ENCODE data around the gene PTPA.
A peak's percentile ranks its signal among the peaks of the same experiment; 100 is the strongest.
"Not testable (repeated sequence)": the region's sequence is repeated elsewhere in the genome, so short reads cannot be mapped to it uniquely, and the experiment has no call there.

Gene PTPA

GRCh38 chr9:129154866-129155477 lies 43.8 kb downstream of the PTPA start:
- no peak for DNase-seq (ENCODE audit: low read depth in 2 of 2)

GRCh38 chr9:129156163-129156562 lies 44.9 kb downstream of the PTPA start:
- DNase-seq (ENCODE audit: low read depth in 2 of 2): no peak

- DNase-seq (ENCODE audit: low read depth in 2 of 2): no peak
These were observed 49.7 kb downstream of the PTPA start for GRCh38 chr9:129160712-129161533.

GRCh38 chr9:129161534-129161837 lies 50.3 kb downstream of the PTPA start:
- DNase-seq (ENCODE audit: low read depth in 2 of 2): no peak

GRCh38 chr9:129162497-129163197 lies 51.4 kb downstream of the PTPA start:
- no peak for DNase-seq (ENCODE audit: low read depth in 2 of 2)

GRCh38 chr9:129163198-129163670 lies 52.0 kb downstream of the PTPA start:
- not testable (repeated sequence) for DNase-seq (ENCODE audit: low read depth in 2 of 2)

- no peak for DNase-seq (ENCODE audit: low read depth in 2 of 2)
These were observed 52.5 kb downstream of the PTPA start for GRCh38 chr9:129163753-129164152.

GRCh38 chr9:129164246-129164930 lies 53.2 kb downstream of the PTPA start:
- DNase-seq (ENCODE audit: low read depth in 2 of 2): no peak

GRCh38 chr9:129165198-129165597 lies 54.0 kb downstream of the PTPA start:
- DNase-seq (ENCODE audit: low read depth in 2 of 2): no peak

GRCh38 chr9:129166623-129167557 lies 55.7 kb downstream of the PTPA start:
- DNase-seq (ENCODE audit: low read depth in 2 of 2): no peak

- no peak for DNase-seq (ENCODE audit: low read depth in 2 of 2)
These were observed 59.0 kb downstream of the PTPA start for GRCh38 chr9:129170229-129170628.

GRCh38 chr9:129171993-129172751 lies 61.0 kb downstream of the PTPA start:
- no peak for DNase-seq (ENCODE audit: low read depth in 2 of 2)

- no peak for DNase-seq (ENCODE audit: low read depth in 2 of 2)
These were observed 61.6 kb downstream of the PTPA start for GRCh38 chr9:129172816-129173215.

- no peak for DNase-seq (ENCODE audit: low read depth in 2 of 2)
These were observed 62.3 kb downstream of the PTPA start for GRCh38 chr9:129173296-129174101.

- DNase-seq (ENCODE audit: low read depth in 2 of 2): peak; percentile 69 to 79
These were observed 63.0 kb downstream of the PTPA start for GRCh38 chr9:129174102-129174723.

- DNase-seq (ENCODE audit: low read depth in 2 of 2): no peak
These were observed 63.7 kb downstream of the PTPA start for GRCh38 chr9:129174724-129175514.

GRCh38 chr9:129175515-129175824 lies 64.3 kb downstream of the PTPA start:
- no peak for DNase-seq (ENCODE audit: low read depth in 2 of 2)
